Keratinocyte (primary cell): ENCODE measurements around the gene LYZL2. TPM values are rescaled to one million over a fixed set of nuclear protein-coding genes. Genes with fewer than 3 reads are reported as not detected.
"Not testable (repeated sequence)": the region's sequence is repeated elsewhere in the genome, so short reads cannot be mapped to it uniquely, and the experiment has no call there.

ENCODE experiments used
- DNase-seq: peaks from one replicate; pipeline ENCODE4 v3.0.0-alpha.2; 2011; ENCODE audit warnings: low read depth, missing footprints, low spot score
- FAIRE-seq: peaks from 2 replicates; lab custom pipeline; 2011; peaks lifted over from hg19 to GRCh38; lab: Jason Lieb, UNC
- H2AFZ ChIP-seq: 2 replicates; pipeline ENCODE4 v1.6.0; 2012; ENCODE audit warnings: low read length, control low read depth, inconsistent platforms; ENCODE audit not compliant: control insufficient read depth
- H3K27ac ChIP-seq: 2 replicates; pipeline ENCODE4 v1.5.1; 2011; ENCODE audit warnings: low read length; ENCODE audit not compliant: control insufficient read depth, insufficient read depth
- H3K27me3 ChIP-seq: 3 replicates; pipeline ENCODE4 v1.6.0; 2011; ENCODE audit warnings: low read length; ENCODE audit not compliant: control insufficient read depth, insufficient read depth; ENCODE audit errors: extremely low read depth
- H3K36me3 ChIP-seq, 2 experiments: 2 replicates in 1 of 2; 3 replicates in 1 of 2; pipeline ENCODE4 v1.5.1; 2011; ENCODE audit warnings: low read length in 2 of 2, mild to moderate bottlenecking in 1 of 2; ENCODE audit not compliant: control insufficient read depth in 2 of 2, insufficient read depth in 2 of 2; ENCODE audit errors: extremely low read depth in 1 of 2
- H3K4me1 ChIP-seq: 3 replicates; pipeline ENCODE4 v1.5.1; 2011; ENCODE audit warnings: low read length; ENCODE audit not compliant: control insufficient read depth, insufficient read depth; ENCODE audit errors: extremely low read depth
- H3K4me2 ChIP-seq: 3 replicates; pipeline ENCODE4 v1.6.0; 2011; ENCODE audit warnings: low read depth, low read length; ENCODE audit not compliant: control insufficient read depth, insufficient read depth; ENCODE audit errors: extremely low read depth
- H3K4me3 ChIP-seq, 3 experiments: fragments of 200-600 bp in 1 of 3; sonication (generic) in 1 of 3; 2 replicates in 2 of 3; 3 replicates in 1 of 3; pipeline ENCODE4 v1.5.1; 2011 to 2016; ENCODE audit warnings: low read length in 3 of 3, mild to moderate bottlenecking in 3 of 3, control low read depth in 2 of 3, inconsistent platforms in 1 of 3, low read depth in 1 of 3, mixed read lengths in 1 of 3, mixed run types in 1 of 3, moderate library complexity in 1 of 3; ENCODE audit not compliant: control insufficient read depth in 2 of 3, insufficient read depth in 2 of 3; ENCODE audit errors: extremely low read depth in 1 of 3
- H3K79me2 ChIP-seq: 2 replicates; pipeline ENCODE4 v1.6.0; 2012; ENCODE audit warnings: low read length; ENCODE audit not compliant: control insufficient read depth, insufficient read depth
- H3K9ac ChIP-seq: 3 replicates; pipeline ENCODE4 v1.6.0; 2011; ENCODE audit warnings: low read length; ENCODE audit not compliant: control insufficient read depth, insufficient read depth; ENCODE audit errors: extremely low read depth
- H3K9me1 ChIP-seq: 3 replicates; pipeline ENCODE4 v1.6.0; 2011; ENCODE audit warnings: low read length; ENCODE audit not compliant: control insufficient read depth, insufficient read depth; ENCODE audit errors: extremely low read depth
- H3K9me3 ChIP-seq: 2 replicates; pipeline ENCODE4 v1.5.1; 2012; ENCODE audit warnings: low read depth, low read length; ENCODE audit not compliant: control insufficient read depth
- H4K20me1 ChIP-seq: 3 replicates; pipeline ENCODE4 v1.6.0; 2011; ENCODE audit warnings: low read length; ENCODE audit not compliant: control insufficient read depth, insufficient read depth; ENCODE audit errors: extremely low read depth
- CTCF ChIP-seq, 3 experiments: IDR thresholded peaks in 1 of 3; conservative IDR thresholded peaks in 1 of 3; optimal IDR thresholded peaks in 1 of 3; 2 replicates in 2 of 3; 3 replicates in 1 of 3; pipeline versions ENCODE3 to v1.5.1; 2011; ENCODE audit warnings: low read length in 3 of 3, mild to moderate bottlenecking in 3 of 3, moderate library complexity in 2 of 3, control low read depth in 1 of 3, inconsistent platforms in 1 of 3; ENCODE audit not compliant: insufficient read depth in 2 of 3; ENCODE audit errors: extremely low read depth in 1 of 3
- EZH2 ChIP-seq: IDR thresholded peaks from one replicate; pipeline ENCODE4 v1.6.1; 2012; ENCODE audit warnings: inconsistent platforms, mild to moderate bottlenecking, low read length, moderate library complexity
- dilution Hi-C: fragments of 300-500 bp; cut with MboI; formaldehyde crosslinking; loops from one replicate; pipeline ENCODE4 v1.7.0; 2020; ENCODE audit warnings: low sequenced_read_pairs; ENCODE audit not compliant: extremely low pct_ligation_motif_present
- polyA plus RNA-seq, 5 experiments: library from polyadenylated mRNA; depleted of rRNA in 3 of 5; stranded (reverse) in 3 of 5; stranded (forward) in 1 of 5; unstranded in 1 of 5; fragments of >200 nt; gene quantifications; 1 replicate in 1 of 5; 2 replicates in 3 of 5; 3 replicates in 1 of 5; pipeline versions ENCODE4 v1.2.1 to v1.2.3, GENCODE V29; 2011 to 2012; ENCODE audit warnings: missing spikeins in 2 of 5, low read depth in 1 of 5, low replicate concordance in 1 of 5

The LYZL2 gene
- polyA plus RNA-seq, 1 donor (not counting 4 experiments of a cell fraction or from before 2014, with no cell fraction given) = not detected

GRCh38 chr10:30606313-30606712 lies 23.2 kb downstream of the LYZL2 start:
- H3K4me3 ChIP-seq = no peak overlapping the region
- no peak for DNase-seq
- H2AFZ ChIP-seq = no peak overlapping the region
- dilution Hi-C loops = no loop called here
- no peak for FAIRE-seq
- no peak for TF ChIP-seq EZH2
- no peak for TF ChIP-seq CTCF (optimal IDR thresholded peaks at IDR 0.05 in 1 of 3, IDR thresholded peaks at IDR 0.05 in 1 of 3, conservative IDR thresholded peaks at IDR 0.05 in 1 of 3; ENCODE audit: extremely low read depth in 1 of 3, insufficient read depth in 2 of 3, low read length in 3 of 3)
- no peaks in the 10 kb centered on the region for H3K4me1 ChIP-seq
- no peaks in the 10 kb centered on the region for H3K27me3 ChIP-seq
- no peak overlapping the region for H3K9ac ChIP-seq
- H3K9me3 ChIP-seq = no peaks in the 10 kb centered on the region
- no peak overlapping the region for H3K27ac ChIP-seq
- H3K9me1 ChIP-seq = no peaks in the 10 kb centered on the region
- H3K36me3 ChIP-seq = no peaks in the 10 kb centered on the region
- no peaks in the 10 kb centered on the region for H4K20me1 ChIP-seq
- H3K4me2 ChIP-seq = no peak overlapping the region
- no peaks in the 10 kb centered on the region for H3K79me2 ChIP-seq

- DNase-seq, FAIRE-seq, H3K27ac ChIP-seq: not testable (repeated sequence)
Measured at GRCh38 chr10:30605341-30606121, 24.0 kb downstream of the LYZL2 start.

More at GRCh38 chr10:30605341-30606121, 24.0 kb downstream of the LYZL2 start:
- H3K27me3 ChIP-seq, H3K4me2 ChIP-seq, H2AFZ ChIP-seq, H3K4me3 ChIP-seq, dilution Hi-C loops, H3K9ac ChIP-seq, H3K36me3 ChIP-seq, H3K4me1 ChIP-seq, H3K9me1 ChIP-seq, H4K20me1 ChIP-seq, H3K79me2 ChIP-seq, H3K9me3 ChIP-seq: not testable (repeated sequence)
